HAP-1 (cell line): Measurements from ENCODE around the gene NALCN.
"Not testable (repeated sequence)": the region's sequence is repeated elsewhere in the genome, so short reads cannot be mapped to it uniquely, and the experiment has no call there.

ENCODE experiments used
- DNase-seq, 2 experiments: peaks; one replicate each; pipeline ENCODE4 v3.0.0-alpha.2; 2016 to 2020; ENCODE audit warnings: low spot score in 2 of 2
- H3K27me3 ChIP-seq: fragments of 250-450 bp; sonication (Bioruptor Pico); 2 replicates; pipeline ENCODE4 v1.5.1; 2020; ENCODE audit warnings: low read depth, mild to moderate bottlenecking, moderate library complexity
- H3K36me3 ChIP-seq: fragments of 250-450 bp; sonication (Bioruptor Pico); replicated peaks from 2 replicates; pipeline ENCODE4 v1.5.1; 2020; ENCODE audit warnings: mild to moderate bottlenecking
- H3K4me1 ChIP-seq: fragments of 250-450 bp; sonication (Bioruptor Pico); 2 replicates; pipeline ENCODE4 v1.5.1; 2020; ENCODE audit warnings: mild to moderate bottlenecking
- H3K4me3 ChIP-seq: fragments of 250-450 bp; sonication (Bioruptor Pico); 2 replicates; pipeline ENCODE4 v1.5.1; 2020; ENCODE audit warnings: mild to moderate bottlenecking, moderate library complexity
- H3K9me3 ChIP-seq: fragments of 250-450 bp; sonication (Bioruptor Pico); 2 replicates; pipeline ENCODE4 v1.5.1; 2020; ENCODE audit warnings: mild to moderate bottlenecking, moderate library complexity
- in situ Hi-C: fragments of 300-500 bp; cut with MboI; formaldehyde crosslinking; loops from 3 replicates; pipeline ENCODE4 v1.14.3; 2020; ENCODE audit warnings: low sequenced_read_pairs, inconsistent platforms, mixed read lengths

NALCN gene

GRCh38 chr13:101343128-101343787 lies 73.0 kb downstream of the NALCN start:
- Histone ChIP-seq H3K36me3 (no peaks in the 10 kb centered on the region), H3K4me1 (no peaks in the 10 kb centered on the region), H3K9me3 (no peaks in the 10 kb centered on the region), H3K27me3 (no peaks in the 10 kb centered on the region; the same call in 1 of the 2 replicates), H3K4me3 (no peak overlapping the region)
- in situ Hi-C loops: no loop called here
- no peak for DNase-seq

- Histone ChIP-seq H3K36me3 (no peaks in the 10 kb centered on the region), H3K9me3 (no peaks in the 10 kb centered on the region), H3K27me3 (no peaks in the 10 kb centered on the region; the same call in 1 of the 2 replicates), H3K4me3 (no peak overlapping the region), H3K4me1 (no peaks in the 10 kb centered on the region)
- in situ Hi-C loops: no loop called here
- DNase-seq: no peak
Measured at GRCh38 chr13:101341464-101341863, 74.8 kb downstream of the NALCN start.

- in situ Hi-C loops: no loop called here
- Histone ChIP-seq H3K27me3 (no peaks in the 10 kb centered on the region; the same call in 1 of the 2 replicates), H3K9me3 (no peaks in the 10 kb centered on the region), H3K4me1 (no peaks in the 10 kb centered on the region), H3K4me3 (no peak overlapping the region), H3K36me3 (no peaks in the 10 kb centered on the region)
- DNase-seq: no peak
Measured at GRCh38 chr13:101339202-101339601, 77.1 kb downstream of the NALCN start.

- in situ Hi-C loops: no loop called here
- H3K4me1 ChIP-seq: no peaks in the 10 kb centered on the region
- no peaks in the 10 kb centered on the region for H3K36me3 ChIP-seq
- H3K9me3 ChIP-seq: no peaks in the 10 kb centered on the region
- H3K4me3 ChIP-seq: no peak overlapping the region
- DNase-seq: no peak
- no peaks in the 10 kb centered on the region for H3K27me3 ChIP-seq
Measured at GRCh38 chr13:101332583-101332982, 83.7 kb downstream of the NALCN start.

- no peak overlapping the region for H3K4me3 ChIP-seq
- H3K27me3 ChIP-seq: no peaks in the 10 kb centered on the region
- no peaks in the 10 kb centered on the region for H3K36me3 ChIP-seq
- H3K4me1 ChIP-seq: no peaks in the 10 kb centered on the region
- no peaks in the 10 kb centered on the region for H3K9me3 ChIP-seq
- in situ Hi-C loops: no loop called here
- no peak for DNase-seq
Measured at GRCh38 chr13:101331731-101332130, 84.6 kb downstream of the NALCN start.

GRCh38 chr13:101327871-101328270 lies 88.4 kb downstream of the NALCN start:
- Histone ChIP-seq H3K4me3 (no peak overlapping the region), H3K4me1 (no peaks in the 10 kb centered on the region), H3K9me3 (no peaks in the 10 kb centered on the region), H3K27me3 (no peaks in the 10 kb centered on the region), H3K36me3 (no peaks in the 10 kb centered on the region)
- no peak for DNase-seq
- in situ Hi-C loops: no loop called here

- Histone ChIP-seq H3K27me3 (no peaks in the 10 kb centered on the region), H3K4me3 (no peak overlapping the region), H3K4me1 (no peaks in the 10 kb centered on the region), H3K9me3 (no peaks in the 10 kb centered on the region), H3K36me3 (no peaks in the 10 kb centered on the region)
- DNase-seq: no peak
- in situ Hi-C loops: no loop called here
Measured at GRCh38 chr13:101326710-101327109, 89.6 kb downstream of the NALCN start.

- H3K9me3 ChIP-seq: no peaks in the 10 kb centered on the region
- no peaks in the 10 kb centered on the region for H3K27me3 ChIP-seq
- no peaks in the 10 kb centered on the region for H3K4me1 ChIP-seq
- no peak for DNase-seq
- no peaks in the 10 kb centered on the region for H3K36me3 ChIP-seq
- H3K4me3 ChIP-seq: no peak overlapping the region
- in situ Hi-C loops: no loop called here
Measured at GRCh38 chr13:101325423-101325822, 90.9 kb downstream of the NALCN start.

GRCh38 chr13:101323601-101324000 lies 92.7 kb downstream of the NALCN start:
- Histone ChIP-seq H3K36me3 (no peaks in the 10 kb centered on the region), H3K9me3 (no peaks in the 10 kb centered on the region), H3K4me1 (no peaks in the 10 kb centered on the region), H3K27me3 (no peaks in the 10 kb centered on the region), H3K4me3 (no peak overlapping the region)
- in situ Hi-C loops: no loop called here
- no peak for DNase-seq

GRCh38 chr13:101317986-101318523 lies 98.3 kb downstream of the NALCN start:
- Histone ChIP-seq H3K9me3 (no peaks in the 10 kb centered on the region), H3K36me3 (no peaks in the 10 kb centered on the region), H3K4me1 (no peaks in the 10 kb centered on the region), H3K27me3 (no peaks in the 10 kb centered on the region), H3K4me3 (no peak overlapping the region)
- no peak for DNase-seq
- in situ Hi-C loops: no loop called here

- H3K9me3 ChIP-seq, DNase-seq, H3K4me3 ChIP-seq, H3K27me3 ChIP-seq, H3K4me1 ChIP-seq, in situ Hi-C loops, H3K36me3 ChIP-seq: not testable (repeated sequence)
Measured at GRCh38 chr13:101313479-101313878, 102.8 kb downstream of the NALCN start.

GRCh38 chr13:101309014-101309619 lies 107.2 kb downstream of the NALCN start:
- DNase-seq: no peak
- no peaks in the 10 kb centered on the region for H3K36me3 ChIP-seq
- H3K4me1 ChIP-seq: no peaks in the 10 kb centered on the region
- in situ Hi-C loops: no loop called here
- H3K4me3 ChIP-seq: no peak overlapping the region
- H3K27me3 ChIP-seq: no peaks in the 10 kb centered on the region
- H3K9me3 ChIP-seq: no peaks in the 10 kb centered on the region

- Histone ChIP-seq H3K36me3 (no peaks in the 10 kb centered on the region), H3K4me3 (no peak overlapping the region), H3K27me3 (no peaks in the 10 kb centered on the region), H3K4me1 (no peaks in the 10 kb centered on the region), H3K9me3 (no peaks in the 10 kb centered on the region)
- in situ Hi-C loops: no loop called here
- no peak for DNase-seq
Measured at GRCh38 chr13:101308247-101309013, 107.9 kb downstream of the NALCN start.

GRCh38 chr13:101307181-101307701 lies 109.1 kb downstream of the NALCN start:
- DNase-seq: no peak
- no peaks in the 10 kb centered on the region for H3K4me1 ChIP-seq
- no peaks in the 10 kb centered on the region for H3K9me3 ChIP-seq
- no peaks in the 10 kb centered on the region for H3K36me3 ChIP-seq
- in situ Hi-C loops: no loop called here
- H3K27me3 ChIP-seq: no peaks in the 10 kb centered on the region
- H3K4me3 ChIP-seq: no peak overlapping the region
